HepG2 (cell line): ENCODE results near the gene COL26A1. TPM values are rescaled to one million over a fixed set of nuclear protein-coding genes. Genes with fewer than 3 reads are reported as not detected.

ENCODE experiments used
- CBFB ChIP-seq: sonication (generic); formaldehyde crosslinking; IDR thresholded peaks from 2 replicates; pipeline ENCODE4 v1.4.0; 2020; ENCODE audit warnings: missing genetic modification reagents
- FOXO1 ChIP-seq: sonication (generic); formaldehyde crosslinking; IDR thresholded peaks from 2 replicates; pipeline ENCODE4 v1.4.0; 2020; ENCODE audit warnings: missing genetic modification reagents
- FOXP1 ChIP-seq, 2 experiments: fragments of 450-650 bp in 1 of 2; IDR thresholded peaks; 2 replicates each; pipeline ENCODE4 v1.6.1; 2017 to 2018; ENCODE audit warnings: antibody characterized with exemption in 1 of 2
- FOXP4 ChIP-seq: sonication (generic); formaldehyde crosslinking; IDR thresholded peaks from 2 replicates; pipeline ENCODE4 v1.4.0; 2020; ENCODE audit warnings: missing genetic modification reagents
- MLXIP ChIP-seq: sonication (generic); formaldehyde crosslinking; IDR thresholded peaks from 2 replicates; pipeline ENCODE4 v1.9.0; 2021; ENCODE audit warnings: missing genetic modification reagents, borderline replicate concordance
- ZMYM3 ChIP-seq: sonication (generic); formaldehyde crosslinking; IDR thresholded peaks from 2 replicates; pipeline ENCODE4 v1.5.1; 2020; ENCODE audit warnings: mild to moderate bottlenecking, missing genetic modification reagents
- ZNF101 ChIP-seq: sonication (generic); formaldehyde crosslinking; IDR thresholded peaks from 2 replicates; pipeline ENCODE4 v1.4.0; 2020; ENCODE audit warnings: mild to moderate bottlenecking, low read depth, missing genetic modification reagents, borderline replicate concordance
- ZNF263 ChIP-seq: sonication (generic); formaldehyde crosslinking; IDR thresholded peaks from 2 replicates; pipeline ENCODE4 v1.4.0; 2020; ENCODE audit warnings: missing genetic modification reagents
- ZNF329 ChIP-seq: sonication (generic); formaldehyde crosslinking; IDR thresholded peaks from 2 replicates; pipeline ENCODE4 v1.9.0; 2021; ENCODE audit warnings: low read depth, mild to moderate bottlenecking, missing genetic modification reagents
- ZNF407 ChIP-seq: sonication (generic); formaldehyde crosslinking; IDR thresholded peaks from one replicate; pipeline ENCODE4 v1.5.1; 2020; ENCODE audit warnings: mild to moderate bottlenecking, missing genetic modification reagents; ENCODE audit errors: not compliant biosample characterization
- ZNF660 ChIP-seq: sonication (generic); formaldehyde crosslinking; IDR thresholded peaks from 2 replicates; pipeline ENCODE4 v1.5.1; 2020; ENCODE audit warnings: mild to moderate bottlenecking, low read depth, missing genetic modification reagents, borderline replicate concordance
- polyA plus RNA-seq, 8 experiments: library from polyadenylated mRNA; depleted of rRNA in 3 of 8; stranded (reverse) in 7 of 8; unstranded in 1 of 8; fragments of >200 nt; fragmentation: Illumina TruSeq in 4 of 8; extraction: Trizol in 4 of 8; gene quantifications; 2 replicates each; pipeline versions ENCODE4 v1.2.1 to v1.2.3, GENCODE V29; 2011 to 2016; ENCODE audit warnings: low read depth in 4 of 8, missing spikeins in 1 of 8, mixed read lengths in 1 of 8; ENCODE audit not compliant: insufficient read depth in 1 of 8
- total RNA-seq, 5 experiments: library from RNA; depleted of rRNA; stranded (reverse); fragments of >200 nt; fragmentation: Illumina TruSeq; extraction: Trizol; gene quantifications; 2 replicates each; pipeline ENCODE4 v1.2.3, GENCODE V29; 2016; ENCODE audit warnings: low read depth in 1 of 5
- TF ChIP-seq, protein P1 (sequence below): sonication (generic); formaldehyde crosslinking; IDR thresholded peaks from 2 replicates; pipeline ENCODE4 v1.9.0; 2021; ENCODE audit warnings: missing genetic modification reagents, borderline replicate concordance

Gene COL26A1
- total and polyA plus RNA-seq, 2 of the 13 experiments (the other 11 are each of a cell fraction or from before 2014, with no cell fraction given) = 7.8 to 9.2 TPM

- TF ChIP-seq ZNF407 (peak; percentile 57), ZMYM3 (CRISPR knock-in tag) (peak; percentile 53; the same call in 1 of the 2 replicates), ZNF263 (CRISPR knock-in tag) (peak; percentile 99), FOXP1 (IDR thresholded peaks at IDR 0.05) (no peak), FOXP1 (CRISPR knock-in tag; IDR thresholded peaks at IDR 0.05) (no peak; the same call in 1 of the 2 replicates), MLXIP (CRISPR knock-in tag) (no peak), ZNF329 (CRISPR knock-in tag) (no peak), ZNF660 (CRISPR knock-in tag) (no peak), ZNF101 (CRISPR knock-in tag) (no peak), CBFB (CRISPR knock-in tag) (0 out of 2 replicates have a peak, but pooled peaks have one; percentile 8), FOXP4 (CRISPR knock-in tag) (peak; percentile 33), FOXO1 (0 out of 2 replicates have a peak, but pooled peaks have one; percentile 49)
- TF ChIP-seq, protein P1, sequence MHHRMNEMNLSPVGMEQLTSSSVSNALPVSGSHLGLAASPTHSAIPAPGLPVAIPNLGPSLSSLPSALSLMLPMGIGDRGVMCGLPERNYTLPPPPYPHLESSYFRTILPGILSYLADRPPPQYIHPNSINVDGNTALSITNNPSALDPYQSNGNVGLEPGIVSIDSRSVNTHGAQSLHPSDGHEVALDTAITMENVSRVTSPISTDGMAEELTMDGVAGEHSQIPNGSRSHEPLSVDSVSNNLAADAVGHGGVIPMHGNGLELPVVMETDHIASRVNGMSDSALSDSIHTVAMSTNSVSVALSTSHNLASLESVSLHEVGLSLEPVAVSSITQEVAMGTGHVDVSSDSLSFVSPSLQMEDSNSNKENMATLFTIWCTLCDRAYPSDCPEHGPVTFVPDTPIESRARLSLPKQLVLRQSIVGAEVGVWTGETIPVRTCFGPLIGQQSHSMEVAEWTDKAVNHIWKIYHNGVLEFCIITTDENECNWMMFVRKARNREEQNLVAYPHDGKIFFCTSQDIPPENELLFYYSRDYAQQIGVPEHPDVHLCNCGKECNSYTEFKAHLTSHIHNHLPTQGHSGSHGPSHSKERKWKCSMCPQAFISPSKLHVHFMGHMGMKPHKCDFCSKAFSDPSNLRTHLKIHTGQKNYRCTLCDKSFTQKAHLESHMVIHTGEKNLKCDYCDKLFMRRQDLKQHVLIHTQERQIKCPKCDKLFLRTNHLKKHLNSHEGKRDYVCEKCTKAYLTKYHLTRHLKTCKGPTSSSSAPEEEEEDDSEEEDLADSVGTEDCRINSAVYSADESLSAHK (CRISPR knock-in tag) = no peak
These were observed 24.0 kb downstream of the COL26A1 start (continued) for GRCh38 chr7:101386558-101387231.
